AG04450 (cell line): ENCODE measurements around the gene SLCO2A1. TPM values are rescaled to one million over a fixed set of nuclear protein-coding genes. Genes with fewer than 3 reads are reported as not detected.

Experiments used
- CTCF ChIA-PET: fragments of 300-600, 350-600 bp; formaldehyde crosslinking; extraction: SDS; loops from one replicate; lab custom pipeline; 2022; ENCODE audit warnings: antibody characterized with exemption, inconsistent platforms; lab: Charles Lee
- POLR2A ChIA-PET: fragments of 350-600 bp; formaldehyde crosslinking; extraction: SDS; loops from one replicate; lab custom pipeline; 2021; ENCODE audit warnings: antibody characterized with exemption, inconsistent platforms; lab: Yijun Ruan, JAX
- DNase-seq: peaks from one replicate; pipeline ENCODE4 v3.0.0-alpha.2; 2011; ENCODE audit warnings: low read depth, low spot score
- H3K27ac ChIP-seq: one replicate; pipeline ENCODE4 v1.5.1; 2012; ENCODE audit warnings: low read depth, low read length, control low read depth
- H3K27me3 ChIP-seq: one replicate; pipeline ENCODE4 v1.6.0; 2012; ENCODE audit warnings: low read length; ENCODE audit not compliant: control insufficient read depth, insufficient read depth
- H3K4me3 ChIP-seq: 2 replicates; pipeline ENCODE4 v1.5.1; 2011; ENCODE audit warnings: mild to moderate bottlenecking, low read depth, low read length, control low read depth
- H3K9me3 ChIP-seq: 2 replicates; pipeline ENCODE4 v1.5.1; 2012; ENCODE audit warnings: low read length; ENCODE audit not compliant: control insufficient read depth, insufficient read depth
- CTCF ChIP-seq: IDR thresholded peaks from 2 replicates; pipeline ENCODE4 v1.5.1; 2011; ENCODE audit warnings: low read depth, low read length, control low read depth, inconsistent platforms
- polyA plus RNA-seq: library from polyadenylated mRNA; depleted of rRNA; stranded (reverse); fragments of >200 nt; gene quantifications from 2 replicates; pipeline ENCODE4 v1.2.3, GENCODE V29; 2011

The SLCO2A1 gene
- polyA plus RNA-seq, 1 experiment: 1.6 TPM

- POLR2A ChIA-PET: interaction anchor here (2.5 kb wide), 1 partner anchor 19 kb away, joined by 7 read pairs; no protein-coding TSS in a partner anchor
- Histone ChIP-seq H3K9me3 (no peaks in the 10 kb centered on the region; the same call in 1 of the 2 replicates), H3K4me3 (no peak overlapping the region), H3K27me3 (peaks cover 3% of the 10 kb centered on the region), H3K27ac (peak overlapping the region; percentile 77)
- DNase-seq: no peak
- CTCF ChIA-PET: interaction anchor here (1.8 to 2.5 kb wide), 2 partner anchors 14 to 268 kb away, joined by 4 to 21 read pairs; no protein-coding TSS in a partner anchor
- no peak for TF ChIP-seq CTCF
These were observed 85.5 kb downstream of the SLCO2A1 start for GRCh38 chr3:133944181-133944580.

GRCh38 chr3:133943639-133944141 lies 86.0 kb downstream of the SLCO2A1 start:
- DNase-seq: peak; percentile 87
- CTCF ChIA-PET: interaction anchor here (3.7 kb wide), 1 partner anchor 268 kb away, joined by 13 read pairs; no protein-coding TSS in a partner anchor
- Histone ChIP-seq H3K9me3 (no peaks in the 10 kb centered on the region; the same call in 1 of the 2 replicates), H3K4me3 (no peak overlapping the region), H3K27ac (peak overlapping the region; percentile 77), H3K27me3 (peaks cover 3% of the 10 kb centered on the region)
- POLR2A ChIA-PET: interaction anchor here (2.5 kb wide), 1 partner anchor 20 kb away, joined by 7 read pairs; no protein-coding TSS in a partner anchor
- no peak for TF ChIP-seq CTCF

- peak overlapping the region; percentile 31 for H3K27ac ChIP-seq
- no peaks in the 10 kb centered on the region for H3K9me3 ChIP-seq
- no peak for DNase-seq
- H3K27me3 ChIP-seq: peaks cover 3% of the 10 kb centered on the region
- no peak for TF ChIP-seq CTCF
- no peak overlapping the region for H3K4me3 ChIP-seq
- ChIA-PET POLR2A (interaction anchor here (2.5 kb wide), 1 partner anchor 20 kb away, joined by 7 read pairs; no protein-coding TSS in a partner anchor), CTCF (interaction anchor here (3.7 kb wide), 1 partner anchor 269 kb away, joined by 13 read pairs; no protein-coding TSS in a partner anchor)
These were observed 86.6 kb downstream of the SLCO2A1 start for GRCh38 chr3:133943031-133943535.

DNA sequence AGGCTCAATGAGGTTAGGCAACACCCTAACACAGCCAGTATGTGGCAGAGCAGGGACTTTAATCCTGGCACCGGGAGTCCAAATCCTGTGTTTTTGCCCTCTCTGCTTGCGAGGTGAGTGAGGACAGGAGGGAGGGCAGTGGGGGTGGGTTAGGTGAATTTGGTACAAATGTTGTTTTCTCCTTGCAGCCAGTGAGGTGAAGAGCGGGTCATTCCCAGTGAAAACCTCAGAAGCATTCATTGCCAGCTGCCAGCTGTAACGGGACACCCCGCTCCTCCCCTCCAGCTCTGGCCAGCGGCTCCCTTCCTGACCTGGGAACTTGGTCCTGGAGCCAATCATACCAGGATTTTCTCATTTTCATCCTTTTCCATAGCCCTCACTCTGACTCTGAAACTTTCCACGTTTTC lies 88.3 kb downstream of the SLCO2A1 start:
- Histone ChIP-seq H3K27ac (no peak overlapping the region), H3K4me3 (no peak overlapping the region), H3K27me3 (peaks cover 4% of the 10 kb centered on the region), H3K9me3 (no peaks in the 10 kb centered on the region)
- ChIA-PET CTCF (interaction anchor here (1.9 to 3.7 kb wide), 3 partner anchors 10 to 270 kb away, joined by 7 to 15 read pairs (median 13); no protein-coding TSS in a partner anchor), POLR2A (no interaction called here)
- TF ChIP-seq CTCF: no peak
- no peak for DNase-seq

DNA sequence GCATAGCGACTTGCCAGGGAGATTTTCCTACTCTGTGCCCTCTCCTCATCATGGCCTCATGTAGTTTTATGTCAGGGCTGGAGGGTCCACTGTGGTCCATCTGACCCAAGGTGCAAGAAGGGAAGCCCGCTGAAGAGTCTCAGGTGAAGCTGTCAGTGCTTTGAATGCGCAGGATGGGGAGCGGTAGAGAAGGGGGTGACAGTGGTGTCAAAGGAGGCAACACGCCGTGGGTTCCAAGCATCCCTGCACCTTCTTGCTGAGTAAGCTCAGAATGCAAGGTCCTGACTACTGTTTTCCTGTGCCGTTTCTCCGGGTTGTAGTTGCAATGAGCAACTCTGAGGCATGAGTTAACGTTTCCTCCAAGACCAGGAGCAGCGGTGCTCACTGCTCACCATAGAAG lies 89.2 kb downstream of the SLCO2A1 start:
- Histone ChIP-seq H3K27me3 (peaks cover 6% of the 10 kb centered on the region), H3K27ac (no peak overlapping the region), H3K9me3 (no peaks in the 10 kb centered on the region), H3K4me3 (no peak overlapping the region)
- TF ChIP-seq CTCF: no peak
- no peak for DNase-seq
- CTCF ChIA-PET: interaction anchor here (1.9 to 3.7 kb wide), 3 partner anchors 10 to 271 kb away, joined by 7 to 15 read pairs (median 13); no protein-coding TSS in a partner anchor
- POLR2A ChIA-PET: no interaction called here
